Activated CD8-positive, alpha-beta memory T cell treated with anti-CD3 and anti-CD28 coated beads, Interleukin-2, amount 10 ng/mL, durations not matched to agents 7 days and 5 days (primary cell): Measurements from ENCODE around the gene RNASE11. TPM values are rescaled to one million over a fixed set of nuclear protein-coding genes. Genes with fewer than 3 reads are reported as not detected.
"Not testable (repeated sequence)": the region's sequence is repeated elsewhere in the genome, so short reads cannot be mapped to it uniquely, and the experiment has no call there.

Experiments used
- ATAC-seq: fragments of 150-1000 bp; cut with Tn5 transposase; one replicate; pipeline ENCODE4 v1.10.0; 2021; ENCODE audit warnings: moderate library complexity
- CTCF ChIA-PET: fragments of 350-600 bp; sonication (Branson Sonifier 250); formaldehyde crosslinking; loops from one replicate; lab custom pipeline; 2021; ENCODE audit warnings: antibody characterized with exemption; lab: Charles Lee
- DNase-seq: peaks from one replicate; pipeline ENCODE4 v3.0.0-alpha.2; 2020
- H3K27ac Mint-ChIP-seq: one replicate; pipeline ENCODE4 v1.8.0; 2021; ENCODE audit warnings: mild to moderate bottlenecking, mixed read lengths
- H3K27me3 Mint-ChIP-seq: one replicate; pipeline ENCODE4 v1.8.0; 2021; ENCODE audit warnings: mixed read lengths
- H3K36me3 Mint-ChIP-seq: one replicate; pipeline ENCODE4 v1.8.0; 2021; ENCODE audit warnings: mild to moderate bottlenecking, mixed read lengths
- H3K4me1 Mint-ChIP-seq: one replicate; pipeline ENCODE4 v1.8.0; 2021; ENCODE audit warnings: mixed read lengths
- H3K4me3 Mint-ChIP-seq: one replicate; pipeline ENCODE4 v1.8.0; 2021; ENCODE audit warnings: mild to moderate bottlenecking, moderate library complexity, mixed read lengths
- H3K9me3 Mint-ChIP-seq: one replicate; pipeline ENCODE4 v1.8.0; 2022; ENCODE audit warnings: low read depth, mixed read lengths
- total RNA-seq, 2 experiments: library from RNA; stranded (reverse); gene quantifications; one replicate each; pipeline ENCODE4 v1.2.3, GENCODE V29; 2021

RNASE11 gene
- total RNA-seq, 2 experiments from 2014 or later: not detected

DNA sequence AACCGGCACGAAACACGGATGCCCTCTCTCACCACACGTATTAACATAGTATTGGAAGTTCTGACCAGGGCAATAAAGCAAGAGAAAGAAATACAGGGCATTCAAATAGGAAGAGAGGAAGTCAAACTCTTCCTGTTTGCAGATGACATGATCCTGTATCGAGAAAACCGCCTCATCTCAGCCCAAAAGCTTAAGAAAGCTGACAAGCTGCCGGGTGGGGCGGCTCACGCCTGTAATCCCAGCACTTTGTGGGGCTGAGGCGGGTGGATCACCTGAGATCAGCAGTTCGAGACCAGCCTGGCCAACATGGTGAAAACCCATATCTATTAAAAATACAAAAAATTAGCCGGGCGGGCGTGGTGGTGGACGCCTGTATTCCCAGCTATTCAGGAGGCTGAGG, 36.0 kb upstream of the RNASE11 start:
- Mint-ChIP-seq H3K36me3 (peaks cover 4% of the 10 kb centered on the region), H3K4me1 (peaks cover 58% of the 10 kb centered on the region), H3K27ac (peak overlapping the region; percentile 69), H3K9me3 (peaks cover 3% of the 10 kb centered on the region), H3K4me3 (peak overlapping the region; percentile 37), H3K27me3 (peaks cover 58% of the 10 kb centered on the region)
- no peak for ATAC-seq
- DNase-seq: no peak
- CTCF ChIA-PET: interaction anchor here (0.7 to 2.7 kb wide), 5 partner anchors 11 to 481 kb away, joined by 3 to 16 read pairs (median 3); partner anchors contain the start of gene RNASE6

DNA sequence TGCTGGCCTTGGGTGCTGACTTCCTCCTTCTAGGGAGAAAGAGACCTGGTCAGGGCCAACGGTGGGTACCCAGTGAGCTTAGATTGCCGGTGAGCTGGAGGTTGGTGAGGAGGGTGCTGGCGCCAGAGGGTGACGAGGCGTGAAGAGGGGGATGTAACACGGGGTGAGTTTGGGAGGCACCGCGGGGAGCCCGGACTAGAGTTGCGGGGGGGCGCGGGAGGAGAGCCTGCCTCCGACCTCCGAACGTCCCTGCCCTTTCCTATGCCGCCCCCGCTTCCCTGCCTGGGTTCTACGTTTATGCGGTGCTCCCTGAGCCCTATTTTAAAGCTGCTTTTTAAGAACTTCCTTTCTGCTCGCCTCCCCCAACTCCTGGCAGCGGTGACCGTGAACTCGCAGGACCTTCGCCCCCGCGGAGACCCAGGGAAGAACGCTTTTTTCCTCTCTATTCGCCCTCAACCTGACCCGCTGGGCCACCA, 35.1 kb upstream of the RNASE11 start:
- Mint-ChIP-seq H3K9me3 (peaks cover 3% of the 10 kb centered on the region), H3K27me3 (peaks cover 52% of the 10 kb centered on the region), H3K27ac (no peak overlapping the region), H3K36me3 (peaks cover 4% of the 10 kb centered on the region), H3K4me1 (peaks cover 58% of the 10 kb centered on the region), H3K4me3 (peak overlapping the region; percentile 42)
- CTCF ChIA-PET: interaction anchor here (0.8 to 2.7 kb wide), 9 partner anchors 9 to 251 kb away, joined by 3 to 16 read pairs (median 3); partner anchors contain the start of genes RNASE6 and TEP1
- ATAC-seq (no peak), DNase-seq (no peak)

DNA sequence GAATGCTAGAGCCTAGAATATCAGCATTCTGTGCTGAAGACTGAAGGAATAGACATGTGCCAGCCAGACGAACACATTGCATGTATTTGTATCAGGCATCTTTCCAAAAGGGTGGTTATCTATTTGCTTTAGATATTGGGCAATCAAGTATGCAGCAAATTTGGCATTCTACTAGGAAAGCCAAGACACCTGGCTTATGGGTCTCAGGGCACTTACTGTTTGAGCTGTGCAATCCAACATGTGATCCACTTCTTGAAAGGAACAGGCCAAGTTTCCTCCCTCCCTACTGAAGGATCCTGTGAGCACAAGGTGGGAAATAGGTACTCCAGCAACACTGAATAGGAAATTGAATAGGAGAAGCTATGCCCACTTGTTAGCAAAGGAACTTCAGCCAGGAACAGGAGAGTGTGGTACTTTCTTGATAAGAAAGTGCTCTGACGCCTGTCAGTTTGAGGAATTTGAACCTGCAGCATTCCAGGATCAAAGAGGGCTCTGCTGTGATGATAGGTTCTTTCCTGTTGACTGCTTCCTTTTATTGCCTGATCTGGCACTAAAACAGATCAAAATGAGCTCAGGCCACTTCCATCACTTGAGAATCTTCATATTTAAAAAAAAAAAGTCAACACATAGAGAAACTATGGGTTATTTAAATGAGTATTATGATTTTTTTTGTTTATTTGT, 33.1 kb upstream of the RNASE11 start:
- DNase-seq (no peak), ATAC-seq (no peak)
- H3K27me3 Mint-ChIP-seq: peaks cover 33% of the 10 kb centered on the region
- H3K4me1 Mint-ChIP-seq: peaks cover 52% of the 10 kb centered on the region
- no peak overlapping the region for H3K27ac Mint-ChIP-seq
- CTCF ChIA-PET: interaction anchor here (1.2 kb wide), 1 partner anchor 350 kb away, joined by 3 read pairs; no protein-coding TSS in a partner anchor
- no peak overlapping the region for H3K4me3 Mint-ChIP-seq
- peaks cover 4% of the 10 kb centered on the region for H3K36me3 Mint-ChIP-seq
- peaks cover 3% of the 10 kb centered on the region for H3K9me3 Mint-ChIP-seq

DNA sequence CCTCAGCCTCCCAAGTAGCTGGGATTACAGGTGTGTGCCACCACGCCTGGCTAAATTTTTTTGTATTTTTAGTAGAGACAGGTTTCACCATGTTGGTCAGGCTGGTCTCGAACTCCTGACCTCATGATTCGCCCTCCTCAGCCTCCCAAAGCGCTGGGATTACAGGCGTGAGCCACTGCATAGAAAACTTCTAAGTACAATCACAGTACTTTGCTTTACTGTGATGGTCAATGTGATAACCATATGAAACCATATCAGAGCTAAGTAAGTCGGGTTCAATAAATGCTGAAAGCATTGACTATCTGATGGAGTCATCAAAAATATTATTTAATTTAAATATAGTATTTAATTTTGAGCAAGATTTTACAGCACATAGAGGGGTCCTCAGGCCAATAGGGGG, 31.9 kb upstream of the RNASE11 start:
- CTCF ChIA-PET: interaction anchor here (1.8 kb wide), 1 partner anchor 10 kb away, joined by 6 read pairs; no protein-coding TSS in a partner anchor
- H3K4me3 Mint-ChIP-seq, H3K36me3 Mint-ChIP-seq: not testable (repeated sequence)

DNA sequence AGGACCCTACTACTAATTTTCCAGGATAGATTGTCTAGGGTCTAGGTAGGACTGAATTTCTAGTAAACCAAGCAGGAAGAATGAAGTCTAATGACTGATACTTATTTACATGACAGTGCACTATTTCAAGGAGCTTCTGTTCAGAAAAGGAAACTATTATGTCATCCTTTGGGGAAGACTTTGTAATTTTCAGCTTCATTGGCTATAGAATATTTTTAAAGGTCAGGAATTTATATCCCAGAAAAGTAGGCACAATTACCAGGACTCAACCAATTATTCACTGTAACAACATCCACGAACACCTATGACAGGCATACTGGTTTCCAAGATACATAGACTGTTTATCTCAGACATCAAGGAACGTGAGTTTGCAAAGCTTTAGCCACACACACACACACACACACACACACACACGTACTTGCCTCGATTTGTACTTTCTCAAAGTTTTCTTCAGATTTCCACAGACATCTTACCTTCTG, 30.5 kb upstream of the RNASE11 start:
- Mint-ChIP-seq H3K27ac (no peak overlapping the region), H3K36me3 (peaks cover 2% of the 10 kb centered on the region), H3K4me1 (peaks cover 38% of the 10 kb centered on the region), H3K27me3 (peaks cover 17% of the 10 kb centered on the region), H3K4me3 (no peak overlapping the region), H3K9me3 (peaks cover 3% of the 10 kb centered on the region)
- CTCF ChIA-PET: interaction anchor here (1.8 kb wide), 1 partner anchor 8 kb away, joined by 6 read pairs; no protein-coding TSS in a partner anchor
- no peak for ATAC-seq
- no peak for DNase-seq

More for the DNA sequence above, 31.9 kb upstream of the RNASE11 start:
- ATAC-seq, DNase-seq, H3K27ac Mint-ChIP-seq, H3K9me3 Mint-ChIP-seq: not testable (repeated sequence)
- Mint-ChIP-seq H3K27me3 (peaks cover 23% of the 10 kb centered on the region), H3K4me1 (peaks cover 45% of the 10 kb centered on the region)

DNA sequence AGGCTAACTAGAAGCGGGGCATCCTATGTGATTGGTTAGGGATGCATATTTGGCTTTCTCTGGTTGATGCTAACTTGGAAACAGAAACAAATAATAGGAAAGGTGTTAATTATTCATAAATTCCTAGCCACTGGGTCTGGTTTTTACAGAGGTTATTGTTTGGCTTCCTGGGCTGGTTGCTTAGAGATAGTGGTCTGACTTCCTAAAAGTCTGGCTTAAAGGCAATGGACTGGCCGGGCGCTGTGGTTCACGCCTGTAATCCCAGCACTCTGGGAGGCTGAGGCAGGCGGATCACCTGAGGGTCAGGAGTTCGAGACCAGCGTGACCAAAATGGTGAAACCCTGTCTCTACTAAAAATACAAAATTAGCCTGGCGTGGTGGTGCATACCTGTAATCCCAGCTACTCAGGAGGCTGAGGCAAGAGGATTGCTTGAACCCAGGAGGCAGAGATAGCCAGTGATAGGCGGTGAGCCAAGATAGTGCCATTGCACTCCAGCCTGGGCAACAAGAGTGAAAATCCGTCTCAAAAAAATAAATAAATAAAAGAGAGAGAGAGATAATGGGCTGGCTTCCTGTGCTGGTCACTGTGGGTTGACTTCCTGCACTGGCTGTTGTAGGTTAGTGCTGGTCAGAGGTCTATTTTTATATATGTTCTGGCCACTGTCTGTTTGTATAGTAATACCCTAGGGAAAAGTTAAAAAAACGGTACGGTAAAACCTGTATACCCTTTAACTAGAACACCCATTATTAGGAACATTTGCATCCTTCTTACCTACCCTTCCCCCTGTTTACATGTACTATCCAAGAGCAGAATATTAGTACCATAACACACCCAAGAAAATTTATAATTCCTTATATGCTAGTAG, 29.6 kb upstream of the RNASE11 start:
- CTCF ChIA-PET: no interaction called here
- no peak for ATAC-seq
- no peak for DNase-seq
- H3K9me3 Mint-ChIP-seq: peaks cover 3% of the 10 kb centered on the region
- peaks cover 11% of the 10 kb centered on the region for H3K27me3 Mint-ChIP-seq
- H3K27ac Mint-ChIP-seq: no peak overlapping the region
- H3K36me3 Mint-ChIP-seq: peaks cover 2% of the 10 kb centered on the region
- H3K4me1 Mint-ChIP-seq: peaks cover 28% of the 10 kb centered on the region
- H3K4me3 Mint-ChIP-seq: no peak overlapping the region

- Mint-ChIP-seq H3K4me3 (no peak overlapping the region), H3K27me3 (peaks cover 10% of the 10 kb centered on the region), H3K4me1 (peaks cover 26% of the 10 kb centered on the region), H3K27ac (no peak overlapping the region), H3K9me3 (no peaks in the 10 kb centered on the region), H3K36me3 (no peaks in the 10 kb centered on the region)
- CTCF ChIA-PET: interaction anchor here (2.8 kb wide), 1 partner anchor 10 kb away, joined by 7 read pairs; no protein-coding TSS in a partner anchor
- no peak for DNase-seq
- ATAC-seq: no peak
Observed at GRCh38 chr14:20615996-20616395, 28.2 kb upstream of the RNASE11 start.

DNA sequence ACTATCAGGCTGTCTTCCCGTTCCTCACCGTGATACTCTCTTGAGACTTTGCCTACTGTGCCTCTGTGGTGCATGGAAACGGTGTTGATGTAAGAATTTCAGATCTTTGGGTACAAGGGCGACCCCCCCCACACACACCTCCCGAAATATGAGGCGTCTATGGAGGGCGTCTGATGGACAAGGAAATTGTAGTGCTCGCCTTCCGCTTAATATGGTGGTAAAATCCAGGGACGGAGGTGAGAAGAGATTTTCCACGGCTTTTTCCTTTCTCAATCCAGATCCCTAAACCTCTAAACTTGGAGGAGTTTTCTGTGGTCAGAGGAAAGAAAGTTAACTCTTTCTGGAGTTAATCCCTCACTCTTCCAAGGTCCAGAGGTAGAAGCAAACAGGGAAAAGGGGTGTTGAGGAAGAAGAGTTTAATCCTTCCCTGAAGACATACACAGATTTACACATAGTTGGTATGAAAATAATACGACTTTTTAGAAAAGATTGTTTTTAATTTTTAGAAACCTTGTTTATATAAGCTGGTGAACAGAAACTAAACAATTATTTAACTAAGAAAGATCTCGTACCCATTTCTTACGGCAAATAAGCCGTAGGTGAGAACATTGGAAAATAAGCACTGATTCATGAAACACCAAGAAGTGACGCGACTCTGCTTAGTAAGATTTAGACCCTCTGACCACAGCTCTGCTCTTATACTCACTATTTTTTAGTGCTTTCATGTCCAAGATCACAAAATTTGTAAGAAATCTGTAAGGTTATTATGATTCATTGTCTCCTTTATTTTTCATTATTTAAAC, 26.4 kb upstream of the RNASE11 start:
- no peaks in the 10 kb centered on the region for H3K36me3 Mint-ChIP-seq
- no peak overlapping the region for H3K27ac Mint-ChIP-seq
- peaks cover 8% of the 10 kb centered on the region for H3K27me3 Mint-ChIP-seq
- H3K9me3 Mint-ChIP-seq: no peaks in the 10 kb centered on the region
- H3K4me3 Mint-ChIP-seq: peak overlapping the region; percentile 21
- peaks cover 26% of the 10 kb centered on the region for H3K4me1 Mint-ChIP-seq
- DNase-seq (no peak), ATAC-seq (peak; percentile 6)
- CTCF ChIA-PET: interaction anchor here (0.6 to 3.3 kb wide), 19 partner anchors 9 to 287 kb away, joined by 3 to 28 read pairs (median 5); partner anchors contain the start of genes ANG, APEX1, CCNB1IP1 and OSGEP

GRCh38 chr14:20613094-20614037, 25.6 kb upstream of the RNASE11 start:
- Mint-ChIP-seq H3K4me3 (no peak overlapping the region), H3K9me3 (no peaks in the 10 kb centered on the region), H3K4me1 (peaks cover 24% of the 10 kb centered on the region), H3K36me3 (no peaks in the 10 kb centered on the region), H3K27me3 (no peaks in the 10 kb centered on the region), H3K27ac (no peak overlapping the region)
- CTCF ChIA-PET: interaction anchor here (0.6 to 3.3 kb wide), 24 partner anchors 10 to 286 kb away, joined by 3 to 28 read pairs (median 4); partner anchors contain the start of genes ANG, APEX1, CCNB1IP1 and OSGEP
- DNase-seq: peak; percentile 91
- ATAC-seq: peak; percentile 80

- DNase-seq (no peak), ATAC-seq (no peak)
- Mint-ChIP-seq H3K36me3 (no peaks in the 10 kb centered on the region), H3K27ac (no peak overlapping the region), H3K4me1 (peaks cover 21% of the 10 kb centered on the region), H3K4me3 (no peak overlapping the region), H3K27me3 (no peaks in the 10 kb centered on the region), H3K9me3 (no peaks in the 10 kb centered on the region)
- CTCF ChIA-PET: interaction anchor here (1.2 to 3.3 kb wide), 11 partner anchors 11 to 286 kb away, joined by 3 to 28 read pairs (median 16); partner anchors contain the start of genes PARP2 and RNASE4
Observed at GRCh38 chr14:20612403-20612802, 24.6 kb upstream of the RNASE11 start.

DNA sequence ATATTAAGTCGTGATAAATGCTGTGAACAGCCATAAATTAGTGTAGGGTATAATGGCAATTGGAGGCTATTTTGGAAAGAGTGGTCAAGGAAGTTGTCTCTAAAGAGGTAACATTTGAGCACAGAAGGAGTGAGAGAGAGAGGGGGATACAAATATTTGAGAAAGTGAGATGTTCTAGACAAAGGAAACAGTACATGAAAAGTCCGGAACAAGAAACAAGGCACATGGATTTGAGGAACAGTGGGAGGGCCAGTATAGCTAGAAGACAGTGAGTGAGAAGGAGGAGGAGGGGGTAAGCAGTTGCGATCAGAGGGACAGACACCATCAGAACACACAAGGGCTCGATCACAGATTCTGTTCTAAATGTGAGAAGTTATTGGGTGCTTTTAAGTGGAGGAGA, 23.5 kb upstream of the RNASE11 start:
- DNase-seq: no peak
- Mint-ChIP-seq H3K36me3 (no peaks in the 10 kb centered on the region), H3K9me3 (no peaks in the 10 kb centered on the region), H3K27me3 (no peaks in the 10 kb centered on the region), H3K4me3 (no peak overlapping the region), H3K4me1 (peaks cover 18% of the 10 kb centered on the region), H3K27ac (no peak overlapping the region)
- no peak for ATAC-seq
- CTCF ChIA-PET: interaction anchor here (1.4 to 6.7 kb wide), 7 partner anchors 20 to 284 kb away, joined by 4 to 89 read pairs (median 20); partner anchors contain the start of genes APEX1, OSGEP and RNASE4
